Stomach (tissue), 4 donors: Measurements from ENCODE around the gene VPS39.

Experiments used
- CTCF ChIP-seq, 7 experiments: fragments of 450-650 bp in 4 of 7; fragments of 200-600 bp in 3 of 7; sonication (generic) in 3 of 7; IDR thresholded peaks; one replicate each; pipeline ENCODE4 v1.5.1; 2016 to 2019; ENCODE audit warnings: antibody characterized with exemption in 7 of 7, control low read depth in 2 of 7, mild to moderate bottlenecking in 1 of 7
- EP300 ChIP-seq: sonication (generic); formaldehyde crosslinking; IDR thresholded peaks from one replicate; pipeline ENCODE4 v1.6.1; 2017; ENCODE audit warnings: antibody characterized with exemption
- POLR2A ChIP-seq, 4 donors: fragments of 450-650 bp; IDR thresholded peaks; one replicate each; pipeline ENCODE4 v1.6.1; 2016; ENCODE audit warnings: antibody characterized with exemption in 4 of 4, control low read depth in 2 of 4, mild to moderate bottlenecking in 1 of 4, moderate library complexity in 1 of 4
- POLR2AphosphoS5 ChIP-seq, 3 donors: sonication (generic); formaldehyde crosslinking; IDR thresholded peaks; one replicate each; pipeline ENCODE4 v1.6.1; 2016; ENCODE audit warnings: antibody characterized with exemption in 3 of 3

GRCh38 chr15:42128476-42128875 is 79.6 kb downstream of the VPS39 start:
- TF ChIP-seq CTCF (IDR thresholded peaks at IDR 0.05) (no peak), POLR2AphosphoS5 (IDR thresholded peaks at IDR 0.05) (no peak), POLR2A (IDR thresholded peaks at IDR 0.05) (no peak), EP300 (no peak)
